ENCODE results near the gene C10orf90.
A peak's percentile ranks its signal among the peaks of the same experiment; 100 is the strongest.

Gene C10orf90

GRCh38 chr10:126409821-126410220 lies 260.7 kb downstream of the C10orf90 start:
- DNase-seq = no peak

GRCh38 chr10:126408953-126409641 lies 261.4 kb downstream of the C10orf90 start:
- DNase-seq = no peak

DNA sequence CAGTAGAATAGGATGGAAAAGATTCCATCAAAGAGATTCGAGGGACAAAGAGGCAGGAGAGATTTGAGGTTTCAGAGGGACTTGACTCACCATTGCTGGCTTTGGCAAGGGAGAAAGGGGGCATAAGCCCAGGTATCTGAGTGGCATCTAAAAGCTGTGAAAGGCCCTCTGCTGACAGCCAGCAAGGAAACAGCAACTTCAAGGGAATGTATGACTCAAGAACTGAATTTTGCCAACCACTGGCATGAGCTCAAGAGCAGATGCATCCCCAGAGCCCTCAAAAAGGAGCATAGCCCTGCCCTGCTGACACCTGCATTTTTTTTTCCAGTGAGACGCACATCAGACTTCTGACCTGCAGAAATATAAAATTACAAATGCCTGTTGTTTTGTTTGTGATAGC lies 262.7 kb downstream of the C10orf90 start:
- no peak for DNase-seq

- DNase-seq = no peak
These were observed 265.2 kb downstream of the C10orf90 start for GRCh38 chr10:126405239-126405775.

GRCh38 chr10:126402721-126403695 lies 267.5 kb downstream of the C10orf90 start:
- no peak for DNase-seq

DNA sequence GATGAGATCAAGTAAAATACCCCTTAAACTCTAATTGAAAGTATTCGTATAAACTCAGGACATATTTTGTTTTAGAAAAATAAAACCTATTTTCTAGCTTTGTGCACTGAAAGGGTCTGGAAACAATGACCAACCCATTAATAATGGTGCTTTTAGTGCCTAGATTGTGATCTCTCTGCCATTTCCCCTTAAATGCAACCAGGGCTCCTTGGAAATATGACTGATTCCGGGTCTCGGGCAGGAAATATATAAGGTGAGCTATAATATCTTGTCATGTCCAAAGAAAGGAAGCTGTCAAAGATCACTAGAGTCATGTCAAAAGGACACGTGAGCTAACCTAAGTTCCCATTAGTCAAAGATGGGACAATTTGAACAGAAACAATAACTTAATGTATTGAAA lies 269.9 kb downstream of the C10orf90 start:
- DNase-seq = no peak

GRCh38 chr10:126398924-126399323 lies 271.6 kb downstream of the C10orf90 start:
- DNase-seq = no peak

DNA sequence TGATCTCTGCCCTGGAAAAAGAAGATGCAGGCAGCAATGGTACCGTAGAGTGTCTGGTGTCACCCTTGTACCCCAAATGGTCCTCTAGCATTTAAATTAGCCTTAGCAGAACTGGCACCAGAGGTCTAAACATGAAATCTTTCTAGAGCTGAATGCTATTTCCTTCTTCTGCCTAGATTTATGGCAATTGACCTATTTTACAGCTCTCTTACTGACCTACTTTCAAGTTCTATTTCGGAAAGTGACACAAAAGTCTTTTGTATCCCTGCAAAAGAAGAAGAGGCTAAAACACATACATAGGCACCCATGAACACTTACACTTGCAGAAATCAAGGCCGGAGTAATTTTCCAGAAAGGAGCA lies 272.1 kb downstream of the C10orf90 start:
- DNase-seq = no peak

GRCh38 chr10:126397640-126398382 lies 272.7 kb downstream of the C10orf90 start:
- no peak for DNase-seq

DNA sequence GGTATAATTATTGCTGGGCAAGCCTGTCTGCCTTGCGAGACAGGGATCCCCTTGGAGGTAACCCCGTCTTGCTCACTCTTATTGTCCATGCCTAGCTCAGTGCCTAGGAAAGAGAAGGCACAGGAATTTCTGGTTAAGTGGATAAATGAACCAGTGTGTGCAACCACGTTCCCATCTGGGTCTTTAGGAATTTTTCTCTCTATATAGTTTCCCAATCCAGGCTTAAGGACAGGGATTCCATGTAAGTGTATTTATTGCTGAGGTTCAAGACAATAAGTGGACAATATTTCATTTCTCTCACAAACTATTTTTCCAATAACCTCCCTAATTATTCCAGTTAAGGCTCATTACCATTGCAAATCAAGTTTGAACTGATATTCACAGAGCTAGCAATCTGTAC lies 273.3 kb downstream of the C10orf90 start:
- DNase-seq = no peak

GRCh38 chr10:126394948-126395347 lies 275.5 kb downstream of the C10orf90 start:
- DNase-seq = no peak

GRCh38 chr10:126393076-126393475 lies 277.4 kb downstream of the C10orf90 start:
- no peak for DNase-seq

GRCh38 chr10:126392469-126392868 lies 278.0 kb downstream of the C10orf90 start:
- DNase-seq = no peak

DNA sequence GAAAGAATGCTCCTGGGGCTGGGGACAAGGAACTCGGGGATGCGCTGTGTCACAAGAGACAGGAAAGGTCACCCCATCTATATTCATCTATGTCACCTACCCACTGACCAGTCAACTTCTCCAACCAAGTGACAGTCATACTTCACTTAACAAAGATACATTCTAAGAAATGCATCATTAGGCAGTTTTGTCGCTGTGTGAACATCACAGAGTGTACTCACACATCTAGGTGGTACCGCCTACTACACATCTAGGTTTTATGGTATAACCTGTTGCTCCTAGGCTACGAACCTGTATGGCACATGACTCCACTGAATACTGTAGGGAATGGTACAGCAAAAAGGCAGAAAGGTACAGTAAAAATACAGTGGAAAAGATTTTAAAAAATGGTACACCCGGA lies 278.4 kb downstream of the C10orf90 start:
- no peak for DNase-seq

GRCh38 chr10:126391192-126391885 lies 279.2 kb downstream of the C10orf90 start:
- DNase-seq = no peak

GRCh38 chr10:126390324-126390723 lies 280.2 kb downstream of the C10orf90 start:
- DNase-seq = no peak

GRCh38 chr10:126387931-126388911 lies 282.3 kb downstream of the C10orf90 start, which contains the start of gene ADAM12:
TSS of gene ADAM12 (minus strand) at chr10:126388477. CDS start at chr10:126388145, 332 bp downstream.
- no peak for DNase-seq

GRCh38 chr10:126387041-126387921 lies 283.2 kb downstream of the C10orf90 start:
- peak in 2 of 4 experiments; percentile 18 to 26 for DNase-seq

- no peak for DNase-seq
These were observed 286.1 kb downstream of the C10orf90 start for GRCh38 chr10:126384269-126384873.

Measured in activated CD4-positive, CD25-positive, alpha-beta regulatory T cell (primary cell).